H9 (cell line): ENCODE results near the gene FAM78B. TPM values are rescaled to one million over a fixed set of nuclear protein-coding genes. Genes with fewer than 3 reads are reported as not detected.

Source experiments
- DNase-seq: peaks from one replicate; pipeline ENCODE4 v3.0.0-alpha.2; 2017
- H2AFZ ChIP-seq: one replicate; pipeline ENCODE4 v1.6.1; 2013; ENCODE audit warnings: mild to moderate bottlenecking, low read length, control low read depth, moderate library complexity
- H2AK5ac ChIP-seq: 2 replicates; pipeline ENCODE4 v1.6.1; 2013; ENCODE audit warnings: low read length, control low read depth, mixed read lengths; ENCODE audit not compliant: insufficient read length
- H2BK120ac ChIP-seq: one replicate; pipeline ENCODE4 v1.6.1; 2013; ENCODE audit warnings: low read depth, mild to moderate bottlenecking, low read length, control low read depth, inconsistent platforms; ENCODE audit not compliant: poor library complexity, severe bottlenecking
- H2BK12ac ChIP-seq: 2 replicates; pipeline ENCODE4 v1.6.1; 2013; ENCODE audit warnings: low read length, control low read depth, mixed read lengths, low read depth; ENCODE audit not compliant: insufficient read length
- H2BK15ac ChIP-seq: 2 replicates; pipeline ENCODE4 v1.6.1; 2013; ENCODE audit warnings: low read depth, low read length, control low read depth
- H2BK20ac ChIP-seq: one replicate; pipeline ENCODE4 v1.6.1; 2013; ENCODE audit warnings: low read depth, mild to moderate bottlenecking, low read length, control low read depth, inconsistent platforms; ENCODE audit not compliant: poor library complexity, severe bottlenecking
- H2BK5ac ChIP-seq: 2 replicates; pipeline ENCODE4 v1.6.1; 2013; ENCODE audit warnings: low read length, control low read depth, mixed read lengths; ENCODE audit not compliant: insufficient read length
- H3K14ac ChIP-seq: 2 replicates; pipeline ENCODE4 v1.6.1; 2013; ENCODE audit warnings: low read length, control low read depth; ENCODE audit not compliant: insufficient read depth
- H3K18ac ChIP-seq: 2 replicates; pipeline ENCODE4 v1.6.1; 2013; ENCODE audit warnings: low read depth, mild to moderate bottlenecking, mixed read lengths, low read length, control low read depth; ENCODE audit not compliant: insufficient read length
- H3K23ac ChIP-seq: 2 replicates; pipeline ENCODE4 v1.6.1; 2013; ENCODE audit warnings: low read length, control low read depth, mixed read lengths, low read depth; ENCODE audit not compliant: insufficient read length
- H3K23me2 ChIP-seq: 2 replicates; pipeline ENCODE4 v1.6.1; 2013; ENCODE audit warnings: low read depth, mild to moderate bottlenecking, mixed read lengths, low read length, control low read depth; ENCODE audit not compliant: insufficient read length, poor library complexity, severe bottlenecking
- H3K27ac ChIP-seq: 2 replicates; pipeline ENCODE4 v1.5.1; 2013; ENCODE audit warnings: low read length, control low read depth, mixed read lengths, low read depth; ENCODE audit not compliant: insufficient read length
- H3K27me3 ChIP-seq: 2 replicates; pipeline ENCODE4 v1.6.1; 2013; ENCODE audit warnings: low read length, control low read depth, inconsistent platforms; ENCODE audit not compliant: insufficient read depth
- H3K4ac ChIP-seq: 2 replicates; pipeline ENCODE4 v1.6.1; 2013; ENCODE audit warnings: low read depth, mild to moderate bottlenecking, control low read depth, inconsistent platforms, low read length, moderate library complexity
- H3K4me1 ChIP-seq: 2 replicates; pipeline ENCODE4 v1.6.1; 2013; ENCODE audit warnings: low read length, control low read depth, inconsistent platforms; ENCODE audit not compliant: insufficient read depth
- H3K4me2 ChIP-seq: 2 replicates; pipeline ENCODE4 v1.6.1; 2013; ENCODE audit warnings: low read length, control low read depth, mixed read lengths; ENCODE audit not compliant: insufficient read length, insufficient read depth
- H3K56ac ChIP-seq: 2 replicates; pipeline ENCODE4 v1.6.1; 2013; ENCODE audit warnings: low read depth, mild to moderate bottlenecking, mixed read lengths, low read length, control low read depth; ENCODE audit not compliant: insufficient read length
- H3K79me1 ChIP-seq: 2 replicates; pipeline ENCODE4 v1.6.1; 2013; ENCODE audit warnings: low read depth, mild to moderate bottlenecking, moderate library complexity, low read length, control low read depth, inconsistent platforms; ENCODE audit not compliant: insufficient read depth, poor library complexity, severe bottlenecking
- H3K79me2 ChIP-seq: 2 replicates; pipeline ENCODE4 v1.6.1; 2013; ENCODE audit warnings: low read length, control low read depth, inconsistent platforms; ENCODE audit not compliant: insufficient read depth
- H3K9ac ChIP-seq: 2 replicates; pipeline ENCODE4 v1.6.1; 2013; ENCODE audit warnings: low read length, control low read depth, mixed read lengths; ENCODE audit not compliant: insufficient read length; ENCODE audit errors: extremely low read depth
- H3K9me3 ChIP-seq: one replicate; pipeline ENCODE4 v1.6.1; 2013; ENCODE audit warnings: low read depth, low read length, inconsistent platforms; ENCODE audit not compliant: control insufficient read depth
- H3T11ph ChIP-seq: one replicate; pipeline ENCODE4 v1.6.1; 2013; ENCODE audit warnings: mild to moderate bottlenecking, low read length, control low read depth, inconsistent platforms
- H4K20me1 ChIP-seq: one replicate; pipeline ENCODE4 v1.6.1; 2013; ENCODE audit not compliant: control insufficient read depth, insufficient read length, insufficient read depth
- H4K5ac ChIP-seq: 2 replicates; pipeline ENCODE4 v1.6.1; 2013; ENCODE audit warnings: low read depth, mild to moderate bottlenecking, mixed read lengths, low read length, control low read depth; ENCODE audit not compliant: insufficient read length
- H4K8ac ChIP-seq: replicated peaks from 2 replicates; pipeline ENCODE4 v1.6.1; 2013; ENCODE audit warnings: low read length, control low read depth, mixed read lengths, low read depth; ENCODE audit not compliant: insufficient read length
- H4K91ac ChIP-seq: 2 replicates; pipeline ENCODE4 v1.6.1; 2013; ENCODE audit warnings: low read depth, mild to moderate bottlenecking, moderate library complexity, mixed read lengths, low read length, control low read depth; ENCODE audit not compliant: insufficient read length
- H3K27ac Mint-ChIP-seq, 3 experiments: 2 replicates in 2 of 3; 3 replicates in 1 of 3; pipeline ENCODE4 v1.8.0; 2020 to 2021; ENCODE audit warnings: mixed read lengths in 3 of 3, mild to moderate bottlenecking in 1 of 3, moderate library complexity in 1 of 3
- H3K27me3 Mint-ChIP-seq: 2 replicates; pipeline ENCODE4 v1.8.0; 2021; ENCODE audit warnings: low read depth, mild to moderate bottlenecking, moderate library complexity, mixed read lengths
- H3K36me3 Mint-ChIP-seq, 3 experiments: 2 replicates in 2 of 3; 3 replicates in 1 of 3; pipeline ENCODE4 v1.8.0; 2020 to 2021; ENCODE audit warnings: low read depth in 3 of 3, mixed read lengths in 3 of 3; ENCODE audit not compliant: insufficient read depth in 1 of 3
- H3K4me1 Mint-ChIP-seq, 2 experiments: 2 replicates each; pipeline ENCODE4 v1.8.0; 2020; ENCODE audit warnings: mixed read lengths in 2 of 2
- H3K4me3 Mint-ChIP-seq, 2 experiments: 2 replicates in 1 of 2; 3 replicates in 1 of 2; pipeline ENCODE4 v1.8.0; 2020 to 2021; ENCODE audit warnings: mild to moderate bottlenecking in 2 of 2, mixed read lengths in 2 of 2, moderate library complexity in 1 of 2
- H3K9me3 Mint-ChIP-seq, 2 experiments: 2 replicates in 1 of 2; 3 replicates in 1 of 2; pipeline ENCODE4 v1.8.0; 2020; ENCODE audit warnings: mild to moderate bottlenecking in 2 of 2, mixed read lengths in 2 of 2, moderate library complexity in 1 of 2
- WGBS: extraction: QIAGEN DNeasy Blood & Tissue Kit; methylation state at CpG from one replicate; pipeline ENCODE4 v1.1.7; 2013; ENCODE audit warnings: missing lambda C conversion rate, low lambda C conversion rate, mixed read lengths; ENCODE audit not compliant: insufficient read length; ENCODE audit errors: extremely low coverage; 5-methylcytosine and 5-hydroxymethylcytosine counted together
- total RNA-seq: library from RNA; stranded (reverse); gene quantifications from 2 replicates; pipeline ENCODE4 v1.2.1, GENCODE V29; 2021
- TF ChIP-seq, protein P1 (sequence below): fragments of 200-600 bp; sonication (generic); conservative IDR thresholded peaks from 3 replicates; pipeline ENCODE4 v1.8.0; 2021; ENCODE audit warnings: antibody characterized with exemption, mild to moderate bottlenecking

Gene FAM78B
- total RNA-seq, 1 experiment from 2014 or later, result 2.3 TPM

GRCh38 chr1:166176416-166176815 is 9.6 kb upstream of the FAM78B start:
- Histone ChIP-seq H3K23me2 (no peaks in the 10 kb centered on the region), H3K4me2 (no peak overlapping the region), H3K56ac (no peak overlapping the region), H4K20me1 (no peaks in the 10 kb centered on the region), H3K79me1 (no peaks in the 10 kb centered on the region), H2BK15ac (no peak overlapping the region), H2BK20ac (no peak overlapping the region), H2BK120ac (no peak overlapping the region), H4K8ac (no peak overlapping the region), H3K18ac (no peak overlapping the region), H3K14ac (no peak overlapping the region), H3K79me2 (no peaks in the 10 kb centered on the region), H3K27ac (no peak overlapping the region), H3K9me3 (no peaks in the 10 kb centered on the region), H3K4ac (no peak overlapping the region), H3K4me1 (peaks cover 5% of the 10 kb centered on the region), H2AK5ac (no peak overlapping the region), H3K9ac (no peak overlapping the region), H3T11ph (no peak overlapping the region), H3K27me3 (no peaks in the 10 kb centered on the region), H2BK5ac (no peak overlapping the region), H2BK12ac (no peak overlapping the region), H2AFZ (no peak overlapping the region), H4K5ac (no peak overlapping the region), H3K23ac (no peak overlapping the region), H4K91ac (no peak overlapping the region)
- DNase-seq, result no peak
- Mint-ChIP-seq H3K27me3 (peaks cover 2% of the 10 kb centered on the region; the same call in 1 of the 2 replicates), H3K27ac (no peak overlapping the region), H3K4me3 (no peak overlapping the region), H3K9me3 (no peaks in the 10 kb centered on the region), H3K36me3 (no peaks in the 10 kb centered on the region), H3K4me1 (peaks cover 4 to 7% of the 10 kb centered on the region in 2 experiments)
- WGBS, result no CpG with 5 or more reads among the region's 2 CpGs
- TF ChIP-seq, protein P1, sequence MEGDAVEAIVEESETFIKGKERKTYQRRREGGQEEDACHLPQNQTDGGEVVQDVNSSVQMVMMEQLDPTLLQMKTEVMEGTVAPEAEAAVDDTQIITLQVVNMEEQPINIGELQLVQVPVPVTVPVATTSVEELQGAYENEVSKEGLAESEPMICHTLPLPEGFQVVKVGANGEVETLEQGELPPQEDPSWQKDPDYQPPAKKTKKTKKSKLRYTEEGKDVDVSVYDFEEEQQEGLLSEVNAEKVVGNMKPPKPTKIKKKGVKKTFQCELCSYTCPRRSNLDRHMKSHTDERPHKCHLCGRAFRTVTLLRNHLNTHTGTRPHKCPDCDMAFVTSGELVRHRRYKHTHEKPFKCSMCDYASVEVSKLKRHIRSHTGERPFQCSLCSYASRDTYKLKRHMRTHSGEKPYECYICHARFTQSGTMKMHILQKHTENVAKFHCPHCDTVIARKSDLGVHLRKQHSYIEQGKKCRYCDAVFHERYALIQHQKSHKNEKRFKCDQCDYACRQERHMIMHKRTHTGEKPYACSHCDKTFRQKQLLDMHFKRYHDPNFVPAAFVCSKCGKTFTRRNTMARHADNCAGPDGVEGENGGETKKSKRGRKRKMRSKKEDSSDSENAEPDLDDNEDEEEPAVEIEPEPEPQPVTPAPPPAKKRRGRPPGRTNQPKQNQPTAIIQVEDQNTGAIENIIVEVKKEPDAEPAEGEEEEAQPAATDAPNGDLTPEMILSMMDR, result no peak
